Gastroesophageal sphincter (tissue), 3 donors: ENCODE results near the gene CHST1.

ENCODE experiments used
- EP300 ChIP-seq: sonication (generic); formaldehyde crosslinking; IDR thresholded peaks from one replicate; pipeline ENCODE4 v1.6.1; 2017; ENCODE audit warnings: antibody characterized with exemption, mild to moderate bottlenecking
- POLR2A ChIP-seq, 2 donors: fragments of 450-650 bp; IDR thresholded peaks; one replicate each; pipeline ENCODE4 v1.6.1; 2017; ENCODE audit warnings: antibody characterized with exemption in 2 of 2, mild to moderate bottlenecking in 2 of 2, moderate library complexity in 1 of 2
- TF ChIP-seq, protein P1 (sequence below), 4 experiments: fragments of 200-600 bp in 2 of 4; fragments of 450-650 bp in 2 of 4; sonication (generic) in 1 of 4; IDR thresholded peaks; one replicate each; pipeline ENCODE4 v1.5.1; 2017 to 2019; ENCODE audit warnings: antibody characterized with exemption in 4 of 4, mild to moderate bottlenecking in 2 of 4, moderate library complexity in 2 of 4

DNA sequence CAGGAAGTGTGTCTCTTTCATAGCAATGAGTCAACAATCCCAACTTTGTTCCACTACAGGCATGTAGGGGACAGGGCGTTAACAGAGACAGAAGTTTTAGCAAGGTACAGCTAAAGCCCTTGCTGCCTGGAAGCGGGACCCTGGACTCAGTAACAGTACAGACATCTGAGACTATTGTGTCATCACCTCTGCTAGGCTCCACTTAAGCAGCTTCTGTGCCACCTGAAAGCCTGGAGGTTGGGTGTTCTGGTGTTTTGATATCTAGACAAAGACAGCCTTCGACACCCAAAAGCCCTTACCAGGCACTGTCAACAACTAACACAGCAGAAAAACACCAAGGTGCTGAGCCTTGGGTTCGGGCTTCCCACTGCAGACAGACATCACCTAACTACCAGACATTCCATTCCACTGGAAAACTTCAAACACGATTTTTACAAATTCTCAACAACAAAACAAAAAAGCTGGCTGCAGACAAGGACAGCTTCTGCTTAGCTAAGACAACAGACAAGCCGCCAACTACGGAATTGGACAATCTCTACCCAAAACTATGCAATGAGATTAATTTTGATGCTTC, 20.6 kb upstream of the CHST1 start:
- TF ChIP-seq, protein P1, sequence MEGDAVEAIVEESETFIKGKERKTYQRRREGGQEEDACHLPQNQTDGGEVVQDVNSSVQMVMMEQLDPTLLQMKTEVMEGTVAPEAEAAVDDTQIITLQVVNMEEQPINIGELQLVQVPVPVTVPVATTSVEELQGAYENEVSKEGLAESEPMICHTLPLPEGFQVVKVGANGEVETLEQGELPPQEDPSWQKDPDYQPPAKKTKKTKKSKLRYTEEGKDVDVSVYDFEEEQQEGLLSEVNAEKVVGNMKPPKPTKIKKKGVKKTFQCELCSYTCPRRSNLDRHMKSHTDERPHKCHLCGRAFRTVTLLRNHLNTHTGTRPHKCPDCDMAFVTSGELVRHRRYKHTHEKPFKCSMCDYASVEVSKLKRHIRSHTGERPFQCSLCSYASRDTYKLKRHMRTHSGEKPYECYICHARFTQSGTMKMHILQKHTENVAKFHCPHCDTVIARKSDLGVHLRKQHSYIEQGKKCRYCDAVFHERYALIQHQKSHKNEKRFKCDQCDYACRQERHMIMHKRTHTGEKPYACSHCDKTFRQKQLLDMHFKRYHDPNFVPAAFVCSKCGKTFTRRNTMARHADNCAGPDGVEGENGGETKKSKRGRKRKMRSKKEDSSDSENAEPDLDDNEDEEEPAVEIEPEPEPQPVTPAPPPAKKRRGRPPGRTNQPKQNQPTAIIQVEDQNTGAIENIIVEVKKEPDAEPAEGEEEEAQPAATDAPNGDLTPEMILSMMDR (IDR thresholded peaks at IDR 0.05) = no peak
- no peak for TF ChIP-seq POLR2A (IDR thresholded peaks at IDR 0.05)
- TF ChIP-seq EP300 = no peak
